RWPE1 (cell line): ENCODE measurements around the gene TSPAN14.

Experiments
- CTCF ChIA-PET: fragments of 350-600 bp; sonication (Branson Sonifier 250); formaldehyde crosslinking; extraction: SDS; loops from one replicate; lab custom pipeline; 2021; lab: Yijun Ruan, JAX
- POLR2A ChIA-PET: fragments of 400-600 bp; formaldehyde crosslinking; extraction: SDS; loops from one replicate; lab custom pipeline; 2020; ENCODE audit warnings: antibody characterized with exemption; ENCODE audit not compliant: low non-redundant PET; lab: Yijun Ruan, JAX
- DNase-seq: peaks from one replicate; pipeline ENCODE4 v3.0.0; 2012; ENCODE audit warnings: low spot score
- H3K27ac ChIP-seq: fragments of 450-650 bp; 2 replicates; pipeline ENCODE4 v1.5.1; 2017
- TF ChIP-seq, protein P1 (sequence below): fragments of 450-650 bp; conservative IDR thresholded peaks from 2 replicates; pipeline ENCODE4 v1.5.1; 2017; ENCODE audit warnings: low read depth, mild to moderate bottlenecking

Gene TSPAN14

DNA sequence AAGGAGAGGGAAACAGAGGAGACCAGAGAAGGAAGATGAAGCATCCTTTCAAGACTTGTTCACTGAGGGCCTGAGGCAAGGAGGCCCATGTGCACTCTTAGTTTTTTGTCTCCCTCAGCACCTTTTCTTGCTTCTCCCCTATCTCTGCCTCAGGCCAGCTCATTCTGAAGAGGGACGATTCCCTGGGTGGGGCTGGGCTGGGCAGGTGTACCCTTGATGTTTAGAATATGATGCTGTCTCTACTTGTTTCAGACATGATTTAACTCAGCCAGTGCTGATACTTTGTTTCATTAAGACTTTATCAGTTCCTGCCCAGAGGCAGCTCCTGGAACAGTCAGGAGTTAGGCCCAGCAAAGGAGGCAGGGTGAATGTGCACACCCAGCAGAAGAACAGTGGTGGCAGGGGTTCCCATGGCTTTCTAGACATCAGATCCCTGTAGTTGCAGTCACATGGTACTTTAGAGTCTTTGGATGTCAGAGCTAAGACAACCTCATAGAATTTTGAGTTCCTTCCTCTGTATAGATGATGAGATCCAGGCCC lies 42.4 kb upstream of the TSPAN14 start:
- no peak for DNase-seq
- ChIA-PET CTCF (interaction anchor here (0.5 to 1.3 kb wide), 4 partner anchors 29 to 918 kb away, joined by 3 to 7 read pairs (median 4); no protein-coding TSS in a partner anchor), POLR2A (interaction anchor here (0.8 kb wide), 1 partner anchor 92 kb away, joined by 3 read pairs; no protein-coding TSS in a partner anchor)
- TF ChIP-seq, protein P1, sequence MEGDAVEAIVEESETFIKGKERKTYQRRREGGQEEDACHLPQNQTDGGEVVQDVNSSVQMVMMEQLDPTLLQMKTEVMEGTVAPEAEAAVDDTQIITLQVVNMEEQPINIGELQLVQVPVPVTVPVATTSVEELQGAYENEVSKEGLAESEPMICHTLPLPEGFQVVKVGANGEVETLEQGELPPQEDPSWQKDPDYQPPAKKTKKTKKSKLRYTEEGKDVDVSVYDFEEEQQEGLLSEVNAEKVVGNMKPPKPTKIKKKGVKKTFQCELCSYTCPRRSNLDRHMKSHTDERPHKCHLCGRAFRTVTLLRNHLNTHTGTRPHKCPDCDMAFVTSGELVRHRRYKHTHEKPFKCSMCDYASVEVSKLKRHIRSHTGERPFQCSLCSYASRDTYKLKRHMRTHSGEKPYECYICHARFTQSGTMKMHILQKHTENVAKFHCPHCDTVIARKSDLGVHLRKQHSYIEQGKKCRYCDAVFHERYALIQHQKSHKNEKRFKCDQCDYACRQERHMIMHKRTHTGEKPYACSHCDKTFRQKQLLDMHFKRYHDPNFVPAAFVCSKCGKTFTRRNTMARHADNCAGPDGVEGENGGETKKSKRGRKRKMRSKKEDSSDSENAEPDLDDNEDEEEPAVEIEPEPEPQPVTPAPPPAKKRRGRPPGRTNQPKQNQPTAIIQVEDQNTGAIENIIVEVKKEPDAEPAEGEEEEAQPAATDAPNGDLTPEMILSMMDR, result no peak
- peak overlapping the region; percentile 55 for H3K27ac ChIP-seq

DNA sequence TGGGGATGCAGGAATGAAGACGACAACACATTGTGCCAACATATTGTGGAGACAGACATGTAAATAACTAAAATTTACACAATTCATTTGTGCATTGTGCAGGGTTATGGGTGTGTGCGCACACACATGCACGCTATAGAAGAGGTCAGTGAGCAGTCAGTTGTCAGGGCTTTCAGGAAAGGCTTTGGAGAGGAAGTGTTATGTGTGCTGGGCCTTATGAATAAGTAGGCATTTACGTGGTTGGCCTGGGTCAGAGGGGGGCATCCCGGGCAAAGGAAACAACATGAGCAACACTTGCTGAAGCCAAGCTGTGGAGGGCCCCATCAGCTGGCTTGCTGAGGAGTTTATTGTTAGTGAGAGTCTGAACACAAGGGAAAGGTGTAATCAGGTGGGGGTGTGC lies 41.6 kb upstream of the TSPAN14 start:
- CTCF ChIA-PET, result no interaction called here
- H3K27ac ChIP-seq, result peak overlapping the region; percentile 75; the same call in 1 of the 2 replicates
- TF ChIP-seq, protein P1, result no peak
- DNase-seq, result no peak
- POLR2A ChIA-PET, result no interaction called here

DNA sequence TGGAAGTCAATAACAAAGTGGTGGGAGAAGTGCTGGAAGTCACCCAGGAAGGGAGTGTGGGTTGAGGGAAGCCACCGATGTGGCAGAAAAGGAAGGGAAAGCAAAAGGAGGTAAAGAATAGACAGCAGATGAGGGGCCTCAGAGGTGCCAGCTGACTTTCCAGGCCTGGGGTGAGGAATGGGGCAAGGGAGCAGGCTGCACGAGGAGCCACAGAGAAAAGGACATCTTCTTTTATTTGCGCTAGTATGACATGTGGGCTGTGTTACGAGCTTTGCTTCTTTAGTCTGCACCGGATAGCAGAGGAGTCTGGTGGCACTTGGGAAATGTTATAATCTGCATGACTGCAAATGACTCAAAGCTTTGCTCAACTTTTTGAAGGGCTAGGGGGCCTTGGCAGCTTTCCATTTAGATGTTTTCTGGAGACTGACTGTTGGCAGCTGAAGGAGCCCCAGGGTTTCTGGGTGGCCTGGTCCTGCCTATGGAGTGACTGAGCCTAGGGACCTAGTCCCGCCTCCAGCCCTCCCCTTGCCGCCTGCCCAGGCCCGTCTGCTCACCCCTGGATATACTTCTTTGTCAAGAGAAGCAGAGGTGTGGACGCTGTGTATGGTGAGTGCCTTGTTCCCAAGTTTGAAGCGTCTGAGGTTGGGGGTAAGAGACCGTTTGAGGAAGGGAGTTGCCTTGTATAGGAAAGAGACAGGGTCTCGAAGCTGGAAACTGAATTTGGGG lies 40.7 kb upstream of the TSPAN14 start:
- ChIA-PET POLR2A (no interaction called here), CTCF (interaction anchor here (0.5 to 1.0 kb wide), 4 partner anchors 13 to 1230 kb away, joined by 3 to 4 read pairs (median 4); no protein-coding TSS in a partner anchor)
- peak overlapping the region; percentile 75 for H3K27ac ChIP-seq
- TF ChIP-seq, protein P1, result no peak
- DNase-seq, result peak; percentile 68

DNA sequence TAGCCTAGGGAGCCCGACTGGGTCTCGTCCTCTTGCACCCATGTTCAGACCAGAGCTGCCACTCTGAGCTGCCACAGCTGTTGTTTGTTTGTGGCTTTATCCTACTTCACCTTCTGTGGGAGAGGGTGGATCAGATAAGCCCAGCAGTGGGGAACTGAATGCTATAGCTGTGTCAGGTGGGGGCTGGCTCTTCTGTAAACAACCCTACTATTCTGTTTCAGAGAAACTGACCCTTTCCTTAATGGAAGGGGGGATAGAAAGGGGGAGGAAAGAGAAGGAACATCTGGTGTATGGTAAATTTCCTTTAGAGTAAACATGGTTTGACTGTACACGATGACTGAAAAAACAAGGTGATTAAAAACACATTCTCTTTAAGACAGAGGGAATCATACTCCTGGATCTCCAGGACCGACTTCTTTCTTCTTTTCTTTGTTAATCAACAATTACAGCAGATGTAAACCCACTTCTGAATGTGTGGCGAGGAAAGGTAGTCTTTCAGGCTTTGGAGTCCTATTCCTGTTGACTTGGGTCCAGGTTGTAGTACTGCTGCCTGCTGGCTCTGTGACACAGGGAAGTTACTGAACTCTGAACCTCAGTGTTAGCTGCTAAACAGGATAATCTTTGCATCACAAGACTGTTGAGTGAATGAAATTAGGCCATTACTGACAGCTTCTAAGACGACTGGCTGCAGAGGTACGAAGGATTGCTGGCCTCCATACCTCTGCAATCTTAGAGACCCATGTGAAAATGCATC lies 39.8 kb upstream of the TSPAN14 start:
- H3K27ac ChIP-seq, result peak overlapping the region; percentile 75
- CTCF ChIA-PET, result interaction anchor here (0.6 to 1.0 kb wide), 4 partner anchors 12 to 281 kb away, joined by 3 to 4 read pairs (median 4); no protein-coding TSS in a partner anchor
- POLR2A ChIA-PET, result no interaction called here
- DNase-seq, result no peak
- TF ChIP-seq, protein P1, result no peak

DNA sequence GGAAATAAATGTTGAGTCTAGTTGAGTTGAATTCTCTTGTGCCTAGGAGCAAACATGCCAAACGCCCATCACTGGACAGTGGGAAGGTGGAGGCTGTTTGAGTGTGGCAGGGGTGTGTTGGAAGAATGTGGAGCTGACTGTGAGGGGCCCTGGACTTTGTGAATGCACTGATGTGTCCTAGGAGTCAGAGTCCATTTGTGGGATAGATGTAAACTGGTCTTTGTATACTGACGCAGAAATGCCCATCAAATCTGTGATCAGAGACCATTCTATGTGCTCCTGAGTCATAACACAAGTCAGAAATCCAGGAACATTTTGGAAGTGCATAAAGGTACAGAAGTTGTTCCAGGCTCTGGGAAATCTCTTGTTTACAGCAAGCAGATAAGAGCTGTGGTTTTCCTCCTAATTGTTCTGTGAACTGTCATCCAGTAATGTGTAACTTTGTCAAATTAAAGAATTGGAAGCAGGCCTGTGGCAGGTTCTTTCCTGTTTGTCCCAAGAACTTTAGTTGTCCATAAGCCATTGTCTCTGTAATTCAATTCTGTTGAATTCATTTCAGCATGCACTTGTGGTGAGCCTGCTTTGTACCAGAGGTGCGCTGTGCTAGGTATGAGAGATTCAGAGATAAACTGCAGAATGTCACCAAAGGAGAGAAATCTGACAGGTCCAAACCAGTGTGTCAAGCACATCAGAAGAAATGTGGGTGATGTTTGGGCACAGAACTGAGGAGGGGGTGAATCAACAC lies 38.2 kb upstream of the TSPAN14 start:
- ChIA-PET CTCF (interaction anchor here (0.6 kb wide), 1 partner anchor 181 kb away, joined by 5 read pairs; no protein-coding TSS in a partner anchor), POLR2A (no interaction called here)
- H3K27ac ChIP-seq, result no peak overlapping the region
- no peak for DNase-seq
- TF ChIP-seq, protein P1, result no peak
